Measurements from ENCODE around the gene ARHGEF16.

- no peak for TF ChIP-seq CTCF (IDR thresholded peaks at IDR 0.05)
- no peak for TF ChIP-seq POLR2A (IDR thresholded peaks at IDR 0.05)
Observed at GRCh38 chr1:3423245-3423829, 31.1 kb upstream of the ARHGEF16 start.

Data from esophagus squamous epithelium (tissue), 4 donors.